ENCODE data around the gene FOXO6. TPM values are rescaled to one million over a fixed set of nuclear protein-coding genes. Genes with fewer than 3 reads are reported as not detected.

FOXO6 gene
- total and polyA plus RNA-seq, 10 of the 15 experiments (the other 5 are each of a cell fraction or from before 2014, with no cell fraction given) = 0.37 TPM; not detected in 9

GRCh38 chr1:41362749-41363590 lies 1.7 kb downstream of the FOXO6 start:
- Histone ChIP-seq H3K27me3 (replicated peaks in 1 of 2; ENCODE audit: control insufficient read depth in 2 of 2, insufficient read depth in 2 of 2, low read length in 1 of 2) (peaks cover 10 to 18% of the 10 kb centered on the region in 2 experiments; a peak in 3 of 4 replicates), H3K4me3 (no peak overlapping the region), H3K9me3 (replicated peaks; ENCODE audit: control insufficient read depth, insufficient read depth, low read length) (no peaks in the 10 kb centered on the region), H3K27ac (ENCODE audit: control insufficient read depth, insufficient read depth) (no peak overlapping the region), H2AFZ (ENCODE audit: control insufficient read depth, low read depth, low read length) (no peak overlapping the region), H3K36me3 (ENCODE audit: control insufficient read depth in 2 of 2, insufficient read depth in 2 of 2, low read length in 1 of 2) (no peaks in the 10 kb centered on the region), H3K4me1 (ENCODE audit: control insufficient read depth, insufficient read depth, low read length) (peaks cover 12% of the 10 kb centered on the region), H3K79me2 (ENCODE audit: control insufficient read depth, insufficient read depth, low read length) (no peaks in the 10 kb centered on the region), H3K4me2 (ENCODE audit: control insufficient read depth, insufficient read depth) (no peak overlapping the region), H4K20me1 (ENCODE audit: control insufficient read depth, insufficient read depth) (no peaks in the 10 kb centered on the region; the same call in 1 of the 2 replicates), H3K9ac (ENCODE audit: control insufficient read depth, insufficient read depth, low read length) (no peak overlapping the region)
- POLR2A ChIA-PET = interaction anchor here (1.3 kb wide), 1 partner anchor 14 kb away, joined by 5 read pairs; no protein-coding TSS in a partner anchor
- DNase-seq (ENCODE audit: low read depth, low spot score) (no peak), ATAC-seq (no peak), FAIRE-seq (no peak)
- SMC1A ChIA-PET (ENCODE audit: uncharacterized antibody, unreplicated experiment) = interaction anchor here (0.8 to 1.0 kb wide), 3 partner anchors 12 to 52 kb away, joined by 3 to 4 read pairs (median 3); no protein-coding TSS in a partner anchor
- RAD21 ChIA-PET (ENCODE audit: unreplicated experiment) = interaction anchor here (1.1 to 1.7 kb wide), 3 partner anchors 14 to 40 kb away, joined by 3 to 4 read pairs (median 3); no protein-coding TSS in a partner anchor
- in situ Hi-C loops (cut with MboI) (no loop called here), intact Hi-C loops (cut with micrococcal nuclease; ENCODE audit: unreplicated experiment) (no loop called here)
- WGBS (ENCODE audit: insufficient coverage, insufficient replicate concordance, low lambda C conversion rate, missing lambda C conversion rate) = 46% methylated on average over 8 of the region's 8 CpGs
- CTCF ChIA-PET = interaction anchor here (0.8 kb wide), 1 partner anchor 55 kb away, joined by 3 read pairs; no protein-coding TSS in a partner anchor
- BruUV-seq (replicated peaks) = no TSS peak
- no peak for TF ChIP-seq PRDM15 (CRISPR knock-in tag; IDR thresholded peaks at IDR 0.05)
- TF ChIP-seq MTA3 (IDR thresholded peaks at IDR 0.05; ENCODE audit: borderline replicate concordance, low read length) = no peak
- TF ChIP-seq KLF5 (IDR thresholded peaks at IDR 0.05; ENCODE audit: partially characterized antibody) = no peak
- no peak for TF ChIP-seq TCF12 (IDR thresholded peaks at IDR 0.05; ENCODE audit: low read depth, low read length)
- no peak for TF ChIP-seq ASH2L (IDR thresholded peaks at IDR 0.05; ENCODE audit: borderline replicate concordance, low read depth)
- TF ChIP-seq CREB1 (IDR thresholded peaks at IDR 0.05; ENCODE audit: low read depth) = no peak
- TF ChIP-seq RAD21 (IDR thresholded peaks at IDR 0.05; ENCODE audit: insufficient read depth, low read depth, low read length) = no peak
- no peak for TF ChIP-seq CHD2 (IDR thresholded peaks at IDR 0.05; ENCODE audit: borderline replicate concordance, low read depth, low read length)
- TF ChIP-seq ATF2 (IDR thresholded peaks at IDR 0.05; ENCODE audit: low read length) = no peak
- TF ChIP-seq MYB (IDR thresholded peaks at IDR 0.05; ENCODE audit: borderline replicate concordance, low read depth, low read length) = no peak
- TF ChIP-seq, protein P1, sequence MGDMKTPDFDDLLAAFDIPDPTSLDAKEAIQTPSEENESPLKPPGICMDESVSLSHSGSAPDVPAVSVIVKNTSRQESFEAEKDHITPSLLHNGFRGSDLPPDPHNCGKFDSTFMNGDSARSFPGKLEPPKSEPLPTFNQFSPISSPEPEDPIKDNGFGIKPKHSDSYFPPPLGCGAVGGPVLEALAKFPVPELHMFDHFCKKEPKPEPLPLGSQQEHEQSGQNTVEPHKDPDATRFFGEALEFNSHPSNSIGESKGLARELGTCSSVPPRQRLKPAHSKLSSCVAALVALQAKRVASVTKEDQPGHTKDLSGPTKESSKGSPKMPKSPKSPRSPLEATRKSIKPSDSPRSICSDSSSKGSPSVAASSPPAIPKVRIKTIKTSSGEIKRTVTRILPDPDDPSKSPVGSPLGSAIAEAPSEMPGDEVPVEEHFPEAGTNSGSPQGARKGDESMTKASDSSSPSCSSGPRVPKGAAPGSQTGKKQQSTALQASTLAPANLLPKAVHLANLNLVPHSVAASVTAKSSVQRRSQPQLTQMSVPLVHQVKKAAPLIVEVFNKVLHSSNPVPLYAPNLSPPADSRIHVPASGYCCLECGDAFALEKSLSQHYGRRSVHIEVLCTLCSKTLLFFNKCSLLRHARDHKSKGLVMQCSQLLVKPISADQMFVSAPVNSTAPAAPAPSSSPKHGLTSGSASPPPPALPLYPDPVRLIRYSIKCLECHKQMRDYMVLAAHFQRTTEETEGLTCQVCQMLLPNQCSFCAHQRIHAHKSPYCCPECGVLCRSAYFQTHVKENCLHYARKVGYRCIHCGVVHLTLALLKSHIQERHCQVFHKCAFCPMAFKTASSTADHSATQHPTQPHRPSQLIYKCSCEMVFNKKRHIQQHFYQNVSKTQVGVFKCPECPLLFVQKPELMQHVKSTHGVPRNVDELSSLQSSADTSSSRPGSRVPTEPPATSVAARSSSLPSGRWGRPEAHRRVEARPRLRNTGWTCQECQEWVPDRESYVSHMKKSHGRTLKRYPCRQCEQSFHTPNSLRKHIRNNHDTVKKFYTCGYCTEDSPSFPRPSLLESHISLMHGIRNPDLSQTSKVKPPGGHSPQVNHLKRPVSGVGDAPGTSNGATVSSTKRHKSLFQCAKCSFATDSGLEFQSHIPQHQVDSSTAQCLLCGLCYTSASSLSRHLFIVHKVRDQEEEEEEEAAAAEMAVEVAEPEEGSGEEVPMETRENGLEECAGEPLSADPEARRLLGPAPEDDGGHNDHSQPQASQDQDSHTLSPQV (IDR thresholded peaks at IDR 0.05) = no peak
- TF ChIP-seq RBBP5 (conservative IDR thresholded peaks at IDR 0.05) = no peak
- no peak for TF ChIP-seq TBL1XR1 (IDR thresholded peaks at IDR 0.05; ENCODE audit: low read depth, low read length)
- TF ChIP-seq ZNF217 (IDR thresholded peaks at IDR 0.05) = no peak
